ENCODE results near the gene PDIA5. TPM values are rescaled to one million over a fixed set of nuclear protein-coding genes. Genes with fewer than 3 reads are reported as not detected.

The PDIA5 gene
- total RNA-seq, 1 experiment from 2014 or later: 18.5 TPM

GRCh38 chr3:123070510-123070909 is 3.7 kb downstream of the PDIA5 start:
- no peak for DNase-seq (ENCODE audit: low spot score)

GRCh38 chr3:123071146-123071545 is 4.3 kb downstream of the PDIA5 start:
- DNase-seq (ENCODE audit: low spot score): peak; percentile 16

- no peak for DNase-seq (ENCODE audit: low spot score)
These were observed 4.8 kb downstream of the PDIA5 start for GRCh38 chr3:123071581-123071980.

GRCh38 chr3:123072152-123072551 is 5.3 kb downstream of the PDIA5 start:
- DNase-seq (ENCODE audit: low spot score): no peak

- no peak for DNase-seq (ENCODE audit: low spot score)
These were observed 5.7 kb downstream of the PDIA5 start for GRCh38 chr3:123072564-123072963.

GRCh38 chr3:123075359-123075758 is 8.5 kb downstream of the PDIA5 start:
- no peak for DNase-seq (ENCODE audit: low spot score)

GRCh38 chr3:123076112-123076495 is 9.3 kb downstream of the PDIA5 start:
- no peak for DNase-seq (ENCODE audit: low spot score)

GRCh38 chr3:123076496-123077418 is 9.9 kb downstream of the PDIA5 start:
- DNase-seq (ENCODE audit: low spot score): no peak

GRCh38 chr3:123078101-123078500 is 11.3 kb downstream of the PDIA5 start:
- DNase-seq (ENCODE audit: low spot score): no peak

- no peak for DNase-seq (ENCODE audit: low spot score)
These were observed 14.2 kb downstream of the PDIA5 start for GRCh38 chr3:123080864-123081562.

GRCh38 chr3:123081718-123082369 is 15.0 kb downstream of the PDIA5 start:
- no peak for DNase-seq (ENCODE audit: low spot score)

- no peak for DNase-seq (ENCODE audit: low spot score)
These were observed 15.7 kb downstream of the PDIA5 start for GRCh38 chr3:123082370-123083065.

- DNase-seq (ENCODE audit: low spot score): no peak
These were observed 16.7 kb downstream of the PDIA5 start for GRCh38 chr3:123083383-123084124.

- no peak for DNase-seq (ENCODE audit: low spot score)
These were observed 17.4 kb downstream of the PDIA5 start for GRCh38 chr3:123084192-123084591.

GRCh38 chr3:123084738-123085237 is 18.0 kb downstream of the PDIA5 start:
- DNase-seq (ENCODE audit: low spot score): no peak

- DNase-seq (ENCODE audit: low spot score): no peak
These were observed 18.6 kb downstream of the PDIA5 start for GRCh38 chr3:123085293-123085931.

GRCh38 chr3:123085932-123086627 is 19.3 kb downstream of the PDIA5 start:
- DNase-seq (ENCODE audit: low spot score): no peak

GRCh38 chr3:123088387-123088786 is 21.6 kb downstream of the PDIA5 start:
- DNase-seq (ENCODE audit: low spot score): no peak

- DNase-seq (ENCODE audit: low spot score): no peak
These were observed 22.9 kb downstream of the PDIA5 start for GRCh38 chr3:123089611-123090331.
